Retinal pigment epithelial cell (primary cell): Measurements from ENCODE around the gene SLC10A3.

Source experiments
- DNase-seq: peaks from one replicate; pipeline ENCODE4 v3.0.0-alpha.2; 2010; ENCODE audit warnings: low read depth
- H3K4me3 ChIP-seq: 2 replicates; pipeline ENCODE4 v1.5.1; 2011; ENCODE audit warnings: mild to moderate bottlenecking, low read length, control low read depth, moderate library complexity
- TF ChIP-seq, protein P1 (sequence below): conservative IDR thresholded peaks from 2 replicates; pipeline ENCODE4 v1.5.1; 2011; ENCODE audit warnings: low read depth, low read length, control low read depth, inconsistent platforms

Gene SLC10A3

DNA sequence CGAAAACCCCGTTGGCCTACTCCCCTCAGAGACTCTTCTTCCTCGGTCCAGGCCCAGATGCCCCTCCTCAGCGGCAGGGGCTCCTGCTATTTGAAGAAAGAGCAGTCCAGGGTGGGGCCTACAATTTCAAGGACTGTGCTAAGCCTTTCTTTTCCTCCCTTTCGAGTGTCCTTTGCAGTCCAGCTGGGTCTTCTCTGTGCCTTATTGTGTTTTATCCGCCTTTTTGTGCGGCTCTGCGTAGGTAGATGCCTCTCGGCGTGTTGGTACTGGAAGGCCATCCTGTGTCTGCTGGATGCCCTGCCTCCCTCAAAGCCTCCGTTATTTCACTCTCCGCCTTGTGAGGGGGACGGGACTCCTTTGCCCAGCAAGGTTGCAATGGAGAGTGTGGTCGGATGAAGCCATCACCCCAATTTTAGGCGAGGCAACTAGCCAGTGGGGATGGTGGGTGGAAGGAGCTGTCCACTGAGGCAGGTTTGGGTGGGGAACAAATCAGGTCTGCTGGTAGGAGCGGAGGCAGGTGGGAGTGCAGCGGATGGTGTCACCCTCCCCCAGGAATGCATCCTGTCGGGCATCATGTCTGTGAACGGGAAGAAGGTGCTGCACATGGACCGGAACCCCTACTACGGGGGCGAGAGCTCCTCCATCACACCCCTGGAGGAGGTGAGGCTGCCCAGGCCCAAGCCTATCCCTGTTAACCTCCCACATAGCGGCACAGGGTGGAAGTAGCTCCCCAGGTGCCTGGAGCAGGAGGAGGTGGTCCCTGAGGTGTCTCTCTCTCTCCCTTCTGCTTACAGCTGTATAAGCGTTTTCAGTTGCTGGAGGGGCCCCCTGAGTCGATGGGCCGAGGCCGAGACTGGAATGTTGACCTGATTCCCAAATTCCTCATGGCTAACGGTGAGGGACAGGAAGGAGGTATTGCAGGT, 52.2 kb downstream of the SLC10A3 start:
- DNase-seq, result no peak
- peak overlapping the region; percentile 65 for H3K4me3 ChIP-seq
- TF ChIP-seq, protein P1, sequence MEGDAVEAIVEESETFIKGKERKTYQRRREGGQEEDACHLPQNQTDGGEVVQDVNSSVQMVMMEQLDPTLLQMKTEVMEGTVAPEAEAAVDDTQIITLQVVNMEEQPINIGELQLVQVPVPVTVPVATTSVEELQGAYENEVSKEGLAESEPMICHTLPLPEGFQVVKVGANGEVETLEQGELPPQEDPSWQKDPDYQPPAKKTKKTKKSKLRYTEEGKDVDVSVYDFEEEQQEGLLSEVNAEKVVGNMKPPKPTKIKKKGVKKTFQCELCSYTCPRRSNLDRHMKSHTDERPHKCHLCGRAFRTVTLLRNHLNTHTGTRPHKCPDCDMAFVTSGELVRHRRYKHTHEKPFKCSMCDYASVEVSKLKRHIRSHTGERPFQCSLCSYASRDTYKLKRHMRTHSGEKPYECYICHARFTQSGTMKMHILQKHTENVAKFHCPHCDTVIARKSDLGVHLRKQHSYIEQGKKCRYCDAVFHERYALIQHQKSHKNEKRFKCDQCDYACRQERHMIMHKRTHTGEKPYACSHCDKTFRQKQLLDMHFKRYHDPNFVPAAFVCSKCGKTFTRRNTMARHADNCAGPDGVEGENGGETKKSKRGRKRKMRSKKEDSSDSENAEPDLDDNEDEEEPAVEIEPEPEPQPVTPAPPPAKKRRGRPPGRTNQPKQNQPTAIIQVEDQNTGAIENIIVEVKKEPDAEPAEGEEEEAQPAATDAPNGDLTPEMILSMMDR, result no peak
